HepG2 (cell line): ENCODE measurements around the gene LILRB3. TPM values are rescaled to one million over a fixed set of nuclear protein-coding genes. Genes with fewer than 3 reads are reported as not detected.

Source experiments
- EHMT2 ChIP-seq: fragments of 200-600 bp; sonication (generic); IDR thresholded peaks from 2 replicates; pipeline ENCODE4 v1.7.0; 2017; ENCODE audit warnings: antibody characterized with exemption, low read depth, low read length, borderline replicate concordance
- RARG ChIP-seq: sonication (generic); formaldehyde crosslinking; IDR thresholded peaks from 2 replicates; pipeline ENCODE4 v1.4.0; 2020; ENCODE audit warnings: low read depth, mild to moderate bottlenecking, missing genetic modification reagents
- RBFOX2 ChIP-seq: fragments of 200-400 bp; formaldehyde crosslinking; IDR thresholded peaks from 2 replicates; pipeline ENCODE4 v1.6.1; 2017; ENCODE audit warnings: low read depth, mild to moderate bottlenecking, low read length
- ZNF234 ChIP-seq: sonication (generic); formaldehyde crosslinking; conservative IDR thresholded peaks from 2 replicates; pipeline ENCODE4 v1.5.1; 2020; ENCODE audit warnings: mild to moderate bottlenecking, missing genetic modification reagents
- ZNF605 ChIP-seq: sonication (generic); formaldehyde crosslinking; IDR thresholded peaks from 2 replicates; pipeline ENCODE4 v1.8.0; 2022; ENCODE audit warnings: mild to moderate bottlenecking, missing genetic modification reagents
- ZSCAN31 ChIP-seq: sonication (generic); formaldehyde crosslinking; IDR thresholded peaks from 2 replicates; pipeline ENCODE4 v1.5.0; 2020; ENCODE audit warnings: low read depth, mild to moderate bottlenecking, missing genetic modification reagents
- polyA plus RNA-seq, 8 experiments: library from polyadenylated mRNA; depleted of rRNA in 3 of 8; stranded (reverse) in 7 of 8; unstranded in 1 of 8; fragments of >200 nt; fragmentation: Illumina TruSeq in 4 of 8; extraction: Trizol in 4 of 8; gene quantifications; 2 replicates each; pipeline versions ENCODE4 v1.2.1 to v1.2.3, GENCODE V29; 2011 to 2016; ENCODE audit warnings: low read depth in 4 of 8, missing spikeins in 1 of 8, mixed read lengths in 1 of 8; ENCODE audit not compliant: insufficient read depth in 1 of 8
- total RNA-seq, 5 experiments: library from RNA; depleted of rRNA; stranded (reverse); fragments of >200 nt; fragmentation: Illumina TruSeq; extraction: Trizol; gene quantifications; 2 replicates each; pipeline ENCODE4 v1.2.3, GENCODE V29; 2016; ENCODE audit warnings: low read depth in 1 of 5
- TF ChIP-seq, protein P1 (sequence below): sonication (generic); formaldehyde crosslinking; IDR thresholded peaks from one replicate; pipeline ENCODE4 v1.5.1; 2020; ENCODE audit warnings: mild to moderate bottlenecking, missing genetic modification reagents; ENCODE audit errors: not compliant biosample characterization
- TF ChIP-seq, protein P2 (sequence below), 2 experiments: sonication (generic) in 1 of 2; formaldehyde crosslinking in 1 of 2; IDR thresholded peaks; 2 replicates each; pipeline versions ENCODE4 v1.4.0 to v1.6.1; 2018 to 2020; ENCODE audit warnings: missing genetic modification reagents in 2 of 2, borderline replicate concordance in 1 of 2, low read depth in 1 of 2, mild to moderate bottlenecking in 1 of 2, missing biosample characterization in 1 of 2
- TF ChIP-seq, protein P3 (sequence below): sonication (generic); formaldehyde crosslinking; IDR thresholded peaks from 2 replicates; pipeline ENCODE4 v1.5.1; 2020; ENCODE audit warnings: mild to moderate bottlenecking, missing genetic modification reagents
- TF ChIP-seq, protein P4 (sequence below): sonication (generic); formaldehyde crosslinking; conservative IDR thresholded peaks from 2 replicates; pipeline ENCODE4 v1.4.0; 2020; ENCODE audit warnings: mild to moderate bottlenecking, missing genetic modification reagents, moderate library complexity

Gene LILRB3
- total and polyA plus RNA-seq, 2 of the 13 experiments (the other 11 are each of a cell fraction or from before 2014, with no cell fraction given), result 0.22 TPM; not detected in 1

DNA sequence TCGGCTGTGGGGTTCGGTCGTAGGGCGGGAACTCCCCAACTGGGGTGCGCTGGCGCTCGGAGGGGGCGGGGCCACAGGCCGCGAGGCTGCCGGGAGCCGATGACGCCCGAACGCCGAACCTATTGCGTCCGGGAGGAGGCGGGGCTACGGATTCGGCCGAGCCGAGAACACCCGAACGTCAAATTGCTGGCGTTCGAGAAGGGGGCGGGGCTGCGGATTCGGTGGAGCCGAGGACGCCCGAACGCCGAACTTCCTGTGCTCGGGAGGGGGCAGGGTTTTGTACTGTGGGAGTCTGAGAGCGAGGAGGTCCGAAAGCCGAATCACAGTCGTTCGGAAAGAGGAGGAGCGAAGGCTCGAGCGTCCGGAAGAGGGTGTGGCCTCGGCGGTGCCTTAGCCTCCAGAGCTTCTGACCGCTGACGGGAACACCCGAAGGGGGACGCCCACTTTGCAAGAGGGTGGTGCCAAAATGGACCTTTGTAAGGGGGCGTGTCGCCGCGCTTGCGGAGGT, 32.2 kb downstream of the LILRB3 start (continued):
- TF ChIP-seq, protein P1, sequence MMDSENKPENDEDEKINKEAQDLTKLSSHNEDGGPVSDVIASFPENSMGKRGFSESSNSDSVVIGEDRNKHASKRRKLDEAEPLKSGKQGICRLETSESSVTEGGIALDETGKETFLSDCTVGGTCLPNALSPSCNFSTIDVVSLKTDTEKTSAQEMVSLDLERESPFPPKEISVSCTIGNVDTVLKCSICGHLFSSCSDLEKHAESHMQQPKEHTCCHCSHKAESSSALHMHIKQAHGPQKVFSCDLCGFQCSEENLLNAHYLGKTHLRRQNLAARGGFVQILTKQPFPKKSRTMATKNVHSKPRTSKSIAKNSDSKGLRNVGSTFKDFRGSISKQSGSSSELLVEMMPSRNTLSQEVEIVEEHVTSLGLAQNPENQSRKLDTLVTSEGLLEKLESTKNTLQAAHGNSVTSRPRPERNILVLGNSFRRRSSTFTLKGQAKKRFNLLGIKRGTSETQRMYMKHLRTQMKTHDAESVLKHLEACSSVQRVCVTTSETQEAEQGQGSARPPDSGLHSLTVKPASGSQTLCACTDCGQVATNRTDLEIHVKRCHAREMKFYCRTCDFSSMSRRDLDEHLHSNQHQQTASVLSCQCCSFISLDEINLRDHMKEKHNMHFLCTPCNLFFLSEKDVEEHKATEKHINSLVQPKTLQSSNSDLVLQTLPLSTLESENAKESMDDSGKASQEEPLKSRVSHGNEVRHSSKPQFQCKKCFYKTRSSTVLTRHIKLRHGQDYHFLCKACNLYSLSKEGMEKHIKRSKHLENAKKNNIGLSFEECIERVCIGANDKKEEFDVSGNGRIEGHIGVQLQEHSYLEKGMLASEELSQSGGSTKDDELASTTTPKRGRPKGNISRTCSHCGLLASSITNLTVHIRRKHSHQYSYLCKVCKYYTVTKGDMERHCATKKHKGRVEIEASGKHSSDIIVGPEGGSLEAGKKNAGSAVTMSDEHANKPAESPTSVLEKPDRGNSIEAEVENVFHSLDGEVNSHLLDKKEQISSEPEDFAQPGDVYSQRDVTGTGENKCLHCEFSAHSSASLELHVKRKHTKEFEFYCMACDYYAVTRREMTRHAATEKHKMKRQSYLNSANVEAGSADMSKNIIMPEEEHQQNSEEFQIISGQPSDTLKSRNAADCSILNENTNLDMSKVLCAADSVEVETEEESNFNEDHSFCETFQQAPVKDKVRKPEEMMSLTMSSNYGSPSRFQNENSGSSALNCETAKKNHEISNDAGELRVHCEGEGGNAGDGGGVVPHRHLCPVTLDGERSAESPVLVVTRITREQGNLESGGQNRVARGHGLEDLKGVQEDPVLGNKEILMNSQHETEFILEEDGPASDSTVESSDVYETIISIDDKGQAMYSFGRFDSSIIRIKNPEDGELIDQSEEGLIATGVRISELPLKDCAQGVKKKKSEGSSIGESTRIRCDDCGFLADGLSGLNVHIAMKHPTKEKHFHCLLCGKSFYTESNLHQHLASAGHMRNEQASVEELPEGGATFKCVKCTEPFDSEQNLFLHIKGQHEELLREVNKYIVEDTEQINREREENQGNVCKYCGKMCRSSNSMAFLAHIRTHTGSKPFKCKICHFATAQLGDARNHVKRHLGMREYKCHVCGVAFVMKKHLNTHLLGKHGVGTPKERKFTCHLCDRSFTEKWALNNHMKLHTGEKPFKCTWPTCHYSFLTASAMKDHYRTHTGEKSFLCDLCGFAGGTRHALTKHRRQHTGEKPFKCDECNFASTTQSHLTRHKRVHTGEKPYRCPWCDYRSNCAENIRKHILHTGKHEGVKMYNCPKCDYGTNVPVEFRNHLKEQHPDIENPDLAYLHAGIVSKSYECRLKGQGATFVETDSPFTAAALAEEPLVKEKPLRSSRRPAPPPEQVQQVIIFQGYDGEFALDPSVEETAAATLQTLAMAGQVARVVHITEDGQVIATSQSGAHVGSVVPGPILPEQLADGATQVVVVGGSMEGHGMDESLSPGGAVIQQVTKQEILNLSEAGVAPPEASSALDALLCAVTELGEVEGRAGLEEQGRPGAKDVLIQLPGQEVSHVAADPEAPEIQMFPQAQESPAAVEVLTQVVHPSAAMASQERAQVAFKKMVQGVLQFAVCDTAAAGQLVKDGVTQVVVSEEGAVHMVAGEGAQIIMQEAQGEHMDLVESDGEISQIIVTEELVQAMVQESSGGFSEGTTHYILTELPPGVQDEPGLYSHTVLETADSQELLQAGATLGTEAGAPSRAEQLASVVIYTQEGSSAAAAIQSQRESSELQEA, result no peak
- TF ChIP-seq RBFOX2 (peak; percentile 79), RARG (CRISPR knock-in tag) (no peak), EHMT2 (no peak), ZNF605 (CRISPR knock-in tag) (peak; percentile 56; the same call in 1 of the 2 replicates), ZNF234 (CRISPR knock-in tag) (no peak; the same call in 1 of the 2 replicates), ZSCAN31 (CRISPR knock-in tag) (peak; percentile 84)
- TF ChIP-seq, protein P2, sequence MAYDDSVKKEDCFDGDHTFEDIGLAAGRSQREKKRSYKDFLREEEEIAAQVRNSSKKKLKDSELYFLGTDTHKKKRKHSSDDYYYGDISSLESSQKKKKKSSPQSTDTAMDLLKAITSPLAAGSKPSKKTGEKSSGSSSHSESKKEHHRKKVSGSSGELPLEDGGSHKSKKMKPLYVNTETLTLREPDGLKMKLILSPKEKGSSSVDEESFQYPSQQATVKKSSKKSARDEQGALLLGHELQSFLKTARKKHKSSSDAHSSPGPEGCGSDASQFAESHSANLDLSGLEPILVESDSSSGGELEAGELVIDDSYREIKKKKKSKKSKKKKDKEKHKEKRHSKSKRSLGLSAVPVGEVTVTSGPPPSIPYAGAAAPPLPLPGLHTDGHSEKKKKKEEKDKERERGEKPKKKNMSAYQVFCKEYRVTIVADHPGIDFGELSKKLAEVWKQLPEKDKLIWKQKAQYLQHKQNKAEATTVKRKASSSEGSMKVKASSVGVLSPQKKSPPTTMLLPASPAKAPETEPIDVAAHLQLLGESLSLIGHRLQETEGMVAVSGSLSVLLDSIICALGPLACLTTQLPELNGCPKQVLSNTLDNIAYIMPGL (CRISPR knock-in tag; IDR thresholded peaks at IDR 0.05; ENCODE audit: borderline replicate concordance in 1 of 2, low read depth in 1 of 2), result no peak
- TF ChIP-seq, protein P3, sequence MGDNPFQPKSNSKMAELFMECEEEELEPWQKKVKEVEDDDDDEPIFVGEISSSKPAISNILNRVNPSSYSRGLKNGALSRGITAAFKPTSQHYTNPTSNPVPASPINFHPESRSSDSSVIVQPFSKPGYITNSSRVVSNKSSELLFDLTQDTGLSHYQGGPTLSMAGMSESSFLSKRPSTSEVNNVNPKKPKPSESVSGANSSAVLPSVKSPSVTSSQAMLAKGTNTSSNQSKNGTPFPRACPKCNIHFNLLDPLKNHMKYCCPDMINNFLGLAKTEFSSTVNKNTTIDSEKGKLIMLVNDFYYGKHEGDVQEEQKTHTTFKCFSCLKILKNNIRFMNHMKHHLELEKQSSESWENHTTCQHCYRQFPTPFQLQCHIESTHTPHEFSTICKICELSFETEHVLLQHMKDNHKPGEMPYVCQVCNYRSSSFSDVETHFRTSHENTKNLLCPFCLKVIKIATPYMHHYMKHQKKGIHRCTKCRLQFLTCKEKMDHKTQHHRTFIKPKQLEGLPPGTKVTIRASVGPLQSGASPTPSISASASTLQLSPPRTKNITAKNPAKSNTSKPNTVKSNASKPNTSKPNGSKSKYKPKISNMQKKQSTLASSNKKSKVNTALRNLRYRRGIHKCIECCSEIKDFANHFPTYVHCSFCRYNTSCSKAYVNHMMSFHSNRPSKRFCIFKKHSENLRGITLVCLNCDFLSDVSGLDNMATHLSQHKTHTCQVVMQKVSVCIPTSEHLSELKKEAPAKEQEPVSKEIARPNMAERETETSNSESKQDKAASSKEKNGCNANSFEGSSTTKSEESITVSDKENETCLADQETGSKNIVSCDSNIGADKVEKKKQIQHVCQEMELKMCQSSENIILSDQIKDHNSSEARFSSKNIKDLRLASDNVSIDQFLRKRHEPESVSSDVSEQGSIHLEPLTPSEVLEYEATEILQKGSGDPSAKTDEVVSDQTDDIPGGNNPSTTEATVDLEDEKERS (CRISPR knock-in tag), result peak; percentile 13; the same call in 1 of the 2 replicates
- TF ChIP-seq, protein P4, sequence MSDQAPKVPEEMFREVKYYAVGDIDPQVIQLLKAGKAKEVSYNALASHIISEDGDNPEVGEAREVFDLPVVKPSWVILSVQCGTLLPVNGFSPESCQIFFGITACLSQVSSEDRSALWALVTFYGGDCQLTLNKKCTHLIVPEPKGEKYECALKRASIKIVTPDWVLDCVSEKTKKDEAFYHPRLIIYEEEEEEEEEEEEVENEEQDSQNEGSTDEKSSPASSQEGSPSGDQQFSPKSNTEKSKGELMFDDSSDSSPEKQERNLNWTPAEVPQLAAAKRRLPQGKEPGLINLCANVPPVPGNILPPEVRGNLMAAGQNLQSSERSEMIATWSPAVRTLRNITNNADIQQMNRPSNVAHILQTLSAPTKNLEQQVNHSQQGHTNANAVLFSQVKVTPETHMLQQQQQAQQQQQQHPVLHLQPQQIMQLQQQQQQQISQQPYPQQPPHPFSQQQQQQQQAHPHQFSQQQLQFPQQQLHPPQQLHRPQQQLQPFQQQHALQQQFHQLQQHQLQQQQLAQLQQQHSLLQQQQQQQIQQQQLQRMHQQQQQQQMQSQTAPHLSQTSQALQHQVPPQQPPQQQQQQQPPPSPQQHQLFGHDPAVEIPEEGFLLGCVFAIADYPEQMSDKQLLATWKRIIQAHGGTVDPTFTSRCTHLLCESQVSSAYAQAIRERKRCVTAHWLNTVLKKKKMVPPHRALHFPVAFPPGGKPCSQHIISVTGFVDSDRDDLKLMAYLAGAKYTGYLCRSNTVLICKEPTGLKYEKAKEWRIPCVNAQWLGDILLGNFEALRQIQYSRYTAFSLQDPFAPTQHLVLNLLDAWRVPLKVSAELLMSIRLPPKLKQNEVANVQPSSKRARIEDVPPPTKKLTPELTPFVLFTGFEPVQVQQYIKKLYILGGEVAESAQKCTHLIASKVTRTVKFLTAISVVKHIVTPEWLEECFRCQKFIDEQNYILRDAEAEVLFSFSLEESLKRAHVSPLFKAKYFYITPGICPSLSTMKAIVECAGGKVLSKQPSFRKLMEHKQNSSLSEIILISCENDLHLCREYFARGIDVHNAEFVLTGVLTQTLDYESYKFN, result peak; percentile 8; the same call in 1 of the 2 replicates
